PFSK-1 (cell line): ENCODE measurements around the gene MLST8.

Experiments
- FOXP2 ChIP-seq: optimal IDR thresholded peaks from 2 replicates; pipeline ENCODE3; 2011; ENCODE audit warnings: borderline replicate concordance, control low read depth, inconsistent platforms; ENCODE audit not compliant: insufficient read depth; ENCODE audit errors: extremely low read length, extremely low read depth
- POLR2AphosphoS5 ChIP-seq: IDR thresholded peaks from 2 replicates; pipeline ENCODE4 v1.6.1; 2012; ENCODE audit warnings: low read depth, mild to moderate bottlenecking, control low read depth, low read length, moderate library complexity
- SIN3A ChIP-seq: IDR thresholded peaks from 2 replicates; pipeline ENCODE4 v1.6.1; 2012; ENCODE audit warnings: mild to moderate bottlenecking, low read length, moderate library complexity, borderline replicate concordance; ENCODE audit not compliant: insufficient read depth
- TAF1 ChIP-seq: IDR thresholded peaks from 2 replicates; pipeline ENCODE4 v1.6.1; 2012; ENCODE audit warnings: low read length, control low read depth, borderline replicate concordance; ENCODE audit not compliant: insufficient read depth
- TF ChIP-seq, protein P1 (sequence below), 2 experiments: IDR thresholded peaks; 2 replicates each; pipeline versions ENCODE4 v1.6.1 to v1.8.0; 2011 to 2012; ENCODE audit warnings: low read depth in 2 of 2, low read length in 2 of 2, control low read depth in 1 of 2, inconsistent platforms in 1 of 2, mild to moderate bottlenecking in 1 of 2, moderate library complexity in 1 of 2; ENCODE audit not compliant: insufficient read depth in 1 of 2

The MLST8 gene

DNA sequence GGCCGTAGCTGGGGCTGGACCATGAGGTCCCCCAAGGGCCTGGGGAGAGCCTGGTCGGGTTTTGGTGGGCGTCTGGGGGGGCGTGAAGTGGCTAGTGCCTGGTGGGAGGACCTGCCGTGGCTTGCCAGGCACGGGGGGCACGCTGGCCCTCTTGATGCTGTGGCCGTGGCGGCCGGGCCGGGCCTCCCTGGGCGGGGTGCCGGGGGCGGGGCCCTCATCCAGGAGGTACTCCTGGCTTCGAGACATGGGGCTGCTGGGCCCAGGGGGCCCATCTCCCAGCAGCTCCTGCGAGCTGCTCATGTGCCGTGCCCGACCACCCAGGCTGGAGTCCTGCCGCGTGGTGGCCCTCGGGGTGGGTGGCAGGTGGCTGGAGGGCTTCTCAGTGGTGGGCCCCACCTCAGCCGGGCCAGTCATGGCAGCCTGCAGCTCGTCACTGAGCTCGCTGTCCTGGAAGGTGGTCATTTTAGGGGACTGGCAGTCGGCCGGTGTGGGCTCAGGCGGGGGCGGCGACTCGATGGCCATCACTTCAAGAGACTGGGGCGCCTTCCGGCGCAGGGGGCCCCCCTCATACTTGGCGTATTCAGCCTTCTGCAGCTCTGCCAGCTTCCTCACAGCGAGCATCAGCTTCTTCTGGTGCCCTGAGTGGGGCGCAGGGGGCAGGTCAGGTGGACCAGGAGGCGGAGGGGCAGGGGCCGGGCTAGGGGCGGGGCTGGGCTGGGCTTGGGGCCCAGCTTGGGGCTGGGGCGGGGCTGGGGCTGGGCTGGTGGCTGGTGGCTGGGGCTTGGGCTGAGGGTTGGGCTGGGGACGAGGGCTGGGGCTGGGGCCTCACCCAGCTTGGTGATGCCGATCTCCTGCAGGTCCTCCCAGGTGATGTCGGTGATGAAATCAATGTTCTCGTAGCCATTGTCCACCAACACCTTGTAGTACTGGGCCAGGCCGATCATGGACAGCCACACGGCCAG lies 24.0 kb upstream of the MLST8 start:
- TF ChIP-seq FOXP2 (no peak), SIN3A (no peak), POLR2AphosphoS5 (no peak), TAF1 (no peak)
- TF ChIP-seq, protein P1, sequence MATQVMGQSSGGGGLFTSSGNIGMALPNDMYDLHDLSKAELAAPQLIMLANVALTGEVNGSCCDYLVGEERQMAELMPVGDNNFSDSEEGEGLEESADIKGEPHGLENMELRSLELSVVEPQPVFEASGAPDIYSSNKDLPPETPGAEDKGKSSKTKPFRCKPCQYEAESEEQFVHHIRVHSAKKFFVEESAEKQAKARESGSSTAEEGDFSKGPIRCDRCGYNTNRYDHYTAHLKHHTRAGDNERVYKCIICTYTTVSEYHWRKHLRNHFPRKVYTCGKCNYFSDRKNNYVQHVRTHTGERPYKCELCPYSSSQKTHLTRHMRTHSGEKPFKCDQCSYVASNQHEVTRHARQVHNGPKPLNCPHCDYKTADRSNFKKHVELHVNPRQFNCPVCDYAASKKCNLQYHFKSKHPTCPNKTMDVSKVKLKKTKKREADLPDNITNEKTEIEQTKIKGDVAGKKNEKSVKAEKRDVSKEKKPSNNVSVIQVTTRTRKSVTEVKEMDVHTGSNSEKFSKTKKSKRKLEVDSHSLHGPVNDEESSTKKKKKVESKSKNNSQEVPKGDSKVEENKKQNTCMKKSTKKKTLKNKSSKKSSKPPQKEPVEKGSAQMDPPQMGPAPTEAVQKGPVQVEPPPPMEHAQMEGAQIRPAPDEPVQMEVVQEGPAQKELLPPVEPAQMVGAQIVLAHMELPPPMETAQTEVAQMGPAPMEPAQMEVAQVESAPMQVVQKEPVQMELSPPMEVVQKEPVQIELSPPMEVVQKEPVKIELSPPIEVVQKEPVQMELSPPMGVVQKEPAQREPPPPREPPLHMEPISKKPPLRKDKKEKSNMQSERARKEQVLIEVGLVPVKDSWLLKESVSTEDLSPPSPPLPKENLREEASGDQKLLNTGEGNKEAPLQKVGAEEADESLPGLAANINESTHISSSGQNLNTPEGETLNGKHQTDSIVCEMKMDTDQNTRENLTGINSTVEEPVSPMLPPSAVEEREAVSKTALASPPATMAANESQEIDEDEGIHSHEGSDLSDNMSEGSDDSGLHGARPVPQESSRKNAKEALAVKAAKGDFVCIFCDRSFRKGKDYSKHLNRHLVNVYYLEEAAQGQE (IDR thresholded peaks at IDR 0.05; ENCODE audit: insufficient read depth in 1 of 2, low read depth in 2 of 2, low read length in 2 of 2): no peak

- no peak for TF ChIP-seq TAF1
Observed at GRCh38 chr16:2181952-2182351, 23.3 kb upstream of the MLST8 start.

DNA sequence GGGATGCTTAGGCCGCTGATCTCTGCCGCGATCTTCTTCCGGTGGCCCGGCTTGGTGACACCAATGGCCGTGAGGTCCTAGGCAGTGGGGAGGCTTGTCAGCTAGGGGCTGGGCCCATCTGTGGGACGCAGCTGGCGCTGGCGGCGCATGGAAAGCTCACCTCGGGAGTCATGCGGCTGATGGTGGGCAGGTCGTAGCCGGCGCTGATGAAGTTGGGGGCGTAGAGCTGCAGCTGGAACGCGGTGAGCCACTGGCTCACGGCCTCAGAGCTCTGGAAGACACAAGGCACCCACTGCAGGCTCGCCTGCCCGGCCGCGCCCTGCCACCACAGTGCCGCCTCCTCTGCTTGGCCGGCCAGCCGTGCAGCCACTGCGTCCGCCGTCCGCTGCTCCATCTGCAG lies 21.6 kb upstream of the MLST8 start:
- TF ChIP-seq SIN3A (no peak), FOXP2 (no peak), POLR2AphosphoS5 (no peak), TAF1 (no peak)
- TF ChIP-seq, protein P1 (IDR thresholded peaks at IDR 0.05; ENCODE audit: insufficient read depth in 1 of 2, low read depth in 2 of 2, low read length in 2 of 2): no peak

- TF ChIP-seq POLR2AphosphoS5: no peak
- TF ChIP-seq SIN3A: no peak
- TF ChIP-seq FOXP2: no peak
Observed at GRCh38 chr16:2184346-2184745, 20.9 kb upstream of the MLST8 start.

GRCh38 chr16:2184962-2185361 lies 20.3 kb upstream of the MLST8 start:
- TF ChIP-seq POLR2AphosphoS5 (no peak), FOXP2 (no peak), TAF1 (no peak), SIN3A (no peak)
- TF ChIP-seq, protein P1 (IDR thresholded peaks at IDR 0.05; ENCODE audit: insufficient read depth in 1 of 2, low read depth in 2 of 2, low read length in 2 of 2): no peak

DNA sequence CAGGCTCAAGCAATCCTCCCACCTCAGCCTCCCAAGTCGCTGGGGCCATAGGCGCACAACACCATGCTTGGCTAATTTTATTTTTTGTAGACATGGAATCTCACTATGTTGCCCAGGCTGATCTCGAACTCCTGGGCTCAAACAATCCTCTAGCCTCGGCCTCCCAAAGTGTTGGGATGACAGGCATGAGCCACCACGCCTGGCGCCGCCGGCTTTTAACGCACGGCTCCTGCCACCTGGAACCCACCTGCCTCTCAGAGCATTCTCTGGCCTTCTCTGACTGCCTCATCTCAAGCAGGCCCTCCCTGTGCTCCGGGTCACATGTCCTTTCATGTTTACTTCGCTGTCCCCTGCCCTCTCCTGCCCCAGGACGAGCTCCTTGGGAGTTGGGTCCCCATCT lies 19.2 kb upstream of the MLST8 start:
- TF ChIP-seq, protein P1 (IDR thresholded peaks at IDR 0.05; ENCODE audit: insufficient read depth in 1 of 2, low read depth in 2 of 2, low read length in 2 of 2): no peak
- TF ChIP-seq SIN3A (no peak), TAF1 (no peak), POLR2AphosphoS5 (no peak), FOXP2 (no peak)
